ENCODE data around the gene B4GALNT2.
A peak's percentile ranks its signal among the peaks of the same experiment; 100 is the strongest.
"Not testable (repeated sequence)": the region's sequence is repeated elsewhere in the genome, so short reads cannot be mapped to it uniquely, and the experiment has no call there.

B4GALNT2 gene

DNA sequence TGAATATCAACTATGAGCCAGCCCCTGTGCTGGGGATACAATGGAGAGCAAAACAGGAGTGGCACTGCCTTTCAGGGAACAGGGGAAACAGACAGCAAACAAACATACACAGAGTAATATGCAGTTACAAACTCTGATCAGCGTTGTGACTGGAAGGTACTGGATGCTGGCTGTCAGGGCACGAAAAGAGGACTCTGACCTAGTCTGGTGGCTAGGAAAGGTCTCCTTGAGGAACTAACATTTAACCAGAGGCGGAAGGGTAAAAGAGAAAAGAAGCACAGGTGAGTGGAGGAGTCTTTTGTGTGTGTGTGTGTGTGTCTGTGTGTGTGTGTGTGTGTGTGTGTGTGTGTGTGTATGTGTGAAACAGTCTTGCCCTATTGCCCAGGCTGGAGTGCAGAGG is 12.4 kb upstream of the B4GALNT2 start:
- no peak for DNase-seq (ENCODE audit: low read depth in 2 of 2)

DNA sequence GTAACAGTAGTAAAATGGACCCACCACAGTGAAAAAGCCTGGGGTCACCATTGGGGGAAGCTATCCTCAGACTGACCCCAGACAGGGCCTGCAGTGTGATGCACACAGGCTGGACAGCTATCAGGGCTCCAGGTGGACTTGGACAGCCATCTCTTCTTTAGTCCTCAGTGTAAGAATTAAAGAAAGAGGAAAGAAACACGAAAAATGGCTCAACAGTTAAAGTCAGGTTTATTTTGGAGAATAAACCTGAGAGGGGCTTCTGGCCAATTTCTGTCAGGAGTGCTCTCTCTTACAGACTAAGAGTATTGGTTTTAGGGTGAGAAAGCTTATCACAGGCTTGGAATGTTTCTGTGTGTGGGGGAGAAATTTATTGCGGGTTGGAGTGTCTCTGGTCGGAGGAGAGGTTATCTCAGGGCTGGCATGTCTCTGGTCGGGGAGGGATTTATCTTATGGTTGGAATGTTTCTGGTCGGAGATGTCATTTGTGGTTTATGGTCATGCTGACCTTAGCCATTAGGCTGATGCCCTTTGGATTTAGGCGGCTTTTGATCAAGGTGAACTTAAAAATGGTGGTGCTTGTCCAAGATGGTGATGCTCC is 10.8 kb upstream of the B4GALNT2 start:
- DNase-seq (ENCODE audit: low read depth in 2 of 2): no peak

DNA sequence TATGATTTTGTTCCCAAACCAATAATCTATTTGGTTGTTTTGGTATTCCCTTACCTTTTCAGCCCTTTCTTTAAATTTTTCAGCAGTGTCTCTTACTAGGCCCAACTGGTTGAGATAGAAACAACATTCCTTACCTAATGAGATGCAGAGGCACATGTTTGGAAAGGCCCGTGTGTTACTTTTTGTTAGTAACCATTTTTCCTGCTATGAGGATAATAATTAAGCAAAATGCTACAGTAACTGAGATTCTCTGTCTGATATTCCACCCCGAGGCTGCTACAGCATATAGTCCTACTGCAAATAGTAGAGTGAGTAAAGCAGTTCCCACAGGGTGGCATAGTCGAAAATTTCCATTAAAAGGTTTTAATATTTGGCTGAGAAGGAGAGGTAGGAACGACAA is 10.0 kb upstream of the B4GALNT2 start:
- no peak for DNase-seq (ENCODE audit: low read depth in 2 of 2)

DNA sequence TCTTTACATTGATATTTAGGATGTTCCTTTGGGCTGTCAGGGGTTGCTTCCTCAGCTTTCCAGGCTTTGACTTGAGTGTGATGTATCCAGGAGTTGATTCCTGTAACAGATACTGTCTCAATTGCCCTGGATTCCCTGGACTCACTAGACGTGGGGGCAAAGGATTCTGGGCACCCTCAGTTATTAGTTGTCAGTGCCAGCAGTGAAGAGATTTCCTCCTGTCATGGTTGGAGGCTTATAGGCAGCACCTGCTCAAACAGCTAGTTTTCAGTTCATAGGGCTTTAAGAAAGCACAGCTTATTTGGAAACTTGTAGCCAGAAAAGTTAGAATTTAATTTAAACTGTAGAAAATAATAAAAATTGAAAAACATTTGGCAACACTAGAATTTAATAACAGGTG is 9.5 kb upstream of the B4GALNT2 start:
- DNase-seq (ENCODE audit: low read depth in 2 of 2): no peak

DNA sequence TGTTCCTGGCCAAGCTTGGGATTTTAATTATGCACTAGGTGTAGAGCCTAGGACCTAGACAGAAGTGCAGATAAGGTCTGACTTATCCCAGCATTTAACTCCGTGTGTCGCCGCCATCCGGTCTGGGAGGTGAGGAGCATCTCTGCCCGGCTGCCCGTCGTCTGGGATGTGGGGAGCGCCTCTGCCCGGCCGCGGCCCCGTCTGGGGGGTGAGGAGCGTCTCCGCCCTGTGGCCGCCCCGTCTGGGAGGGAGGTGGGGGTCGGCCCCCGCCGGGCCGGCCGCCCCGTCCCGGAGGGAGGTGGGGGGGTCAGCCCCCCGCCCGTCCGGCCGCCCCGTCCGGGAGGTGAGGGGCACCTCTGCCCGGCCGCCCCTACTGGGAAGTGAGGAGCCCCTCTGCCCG is 7.1 kb upstream of the B4GALNT2 start:
- DNase-seq (ENCODE audit: low read depth in 2 of 2): no peak

DNA sequence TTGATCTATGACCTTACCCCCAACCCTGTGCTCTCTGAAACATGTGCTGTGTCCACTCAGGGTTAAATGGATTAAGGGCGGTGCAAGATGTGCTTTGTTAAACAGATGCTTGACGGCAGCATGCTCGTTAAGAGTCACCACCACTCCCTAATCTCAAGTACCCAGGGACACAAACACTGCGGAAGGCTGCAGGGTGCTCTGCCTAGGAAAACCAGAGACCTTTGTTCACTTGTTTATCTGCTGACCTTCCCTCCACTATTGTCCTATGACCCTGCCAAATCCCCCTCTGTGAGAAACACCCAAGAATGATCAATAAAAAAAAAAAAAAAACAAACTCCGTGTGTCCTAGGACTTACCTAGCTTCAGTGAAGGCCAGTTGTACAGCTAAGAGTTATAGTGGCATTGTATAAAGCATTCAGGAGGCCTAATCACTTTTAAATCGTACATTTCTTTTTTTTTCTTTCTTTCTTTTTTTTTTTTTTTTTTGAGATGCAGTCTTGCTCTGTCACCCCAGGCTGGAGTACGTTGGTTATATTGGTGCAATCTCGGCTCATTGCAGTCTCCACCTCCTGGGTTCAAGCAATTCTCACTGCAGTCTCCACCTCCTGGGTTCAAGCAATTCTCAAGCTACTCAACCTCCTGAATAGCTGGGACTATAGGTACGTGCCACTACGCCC is 6.2 kb upstream of the B4GALNT2 start:
- DNase-seq (ENCODE audit: low read depth in 2 of 2): not testable (repeated sequence)

DNA sequence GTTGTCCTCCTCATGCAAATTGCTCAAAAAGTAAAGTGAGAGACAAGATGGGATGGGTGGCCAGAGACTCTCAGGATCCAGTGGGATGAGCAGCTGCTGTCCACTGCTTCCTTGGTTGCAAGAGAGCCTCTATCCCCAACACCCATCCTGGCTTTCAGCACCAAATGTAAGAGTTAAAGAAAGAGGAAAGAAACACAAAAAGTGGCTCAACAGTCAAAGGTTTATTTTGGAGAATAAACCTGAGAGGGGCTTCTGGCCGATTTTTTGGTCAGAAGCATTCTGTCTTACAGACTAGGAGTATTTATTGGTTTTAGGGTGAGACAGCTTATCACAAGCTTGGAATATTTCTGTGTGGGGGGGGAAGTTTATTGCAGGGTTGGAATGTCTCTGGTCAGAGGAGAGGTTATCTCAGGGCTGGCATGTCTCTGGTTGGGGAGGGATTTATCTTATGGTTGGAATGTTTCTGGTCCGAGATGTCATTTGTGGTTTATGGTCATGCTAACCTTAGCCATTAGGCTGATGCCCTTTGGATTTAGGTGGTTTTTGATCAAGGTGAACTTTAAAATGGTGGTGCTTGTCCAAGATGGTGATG is 3.1 kb upstream of the B4GALNT2 start:
- not testable (repeated sequence) for DNase-seq (ENCODE audit: low read depth in 2 of 2)

DNA sequence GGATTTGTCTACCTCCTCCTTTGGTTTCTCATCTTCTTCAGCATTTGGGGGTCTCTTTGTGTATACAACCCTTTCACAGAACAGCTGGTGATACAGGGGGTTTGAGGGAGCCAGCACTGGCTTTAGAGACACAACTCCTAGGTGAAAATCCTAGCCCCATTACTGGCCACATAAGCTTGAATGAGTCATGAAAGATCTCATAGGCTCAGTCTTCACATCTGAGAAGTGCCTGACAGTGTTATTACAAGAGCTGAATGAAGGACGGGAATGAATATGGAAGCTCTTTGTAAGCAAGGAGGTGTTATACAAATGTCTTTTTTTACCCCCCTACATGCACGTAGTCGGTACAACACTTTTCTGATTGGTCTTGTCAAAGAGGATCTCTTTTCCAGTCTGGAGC is 1.7 kb upstream of the B4GALNT2 start:
- DNase-seq (ENCODE audit: low read depth in 2 of 2): no peak

DNA sequence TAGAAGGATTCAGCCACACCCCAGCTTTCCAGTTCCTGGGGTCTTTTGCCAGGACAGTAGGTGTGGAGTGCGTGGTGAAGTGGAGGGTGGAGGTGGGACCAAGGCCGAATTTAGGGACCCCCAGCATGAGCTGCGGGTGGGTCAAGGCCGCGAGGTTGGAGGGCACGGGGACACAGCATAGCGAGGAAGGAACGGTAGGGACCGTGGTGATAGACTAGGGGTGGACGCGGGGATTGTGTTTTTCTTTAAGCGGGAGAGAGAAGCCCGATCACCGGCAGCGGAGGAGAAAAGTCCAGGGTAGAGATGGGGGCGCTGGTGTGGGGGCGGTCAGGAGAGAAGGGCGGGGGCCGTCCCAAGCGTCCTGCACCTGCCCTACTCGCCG is 261 bp upstream of the B4GALNT2 start:
- DNase-seq (ENCODE audit: low read depth in 2 of 2): no peak

DNA sequence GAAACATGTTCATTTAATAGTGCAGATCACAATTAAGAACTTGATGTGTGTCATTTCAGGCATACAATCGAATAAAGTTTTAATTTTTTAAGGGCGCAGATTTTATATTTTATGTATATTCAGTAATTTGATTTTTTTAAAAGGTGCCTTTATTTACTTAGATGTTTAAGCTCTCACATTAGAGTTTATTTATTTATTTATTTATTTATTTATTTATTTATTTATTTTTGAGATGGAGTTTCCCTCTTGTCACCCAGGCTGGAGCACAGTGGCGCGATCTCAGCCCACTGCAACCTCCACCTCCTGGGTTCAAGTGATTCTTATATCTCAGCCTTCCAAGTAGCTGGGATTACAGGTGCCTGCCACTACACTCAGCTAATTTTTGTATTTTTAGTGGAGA is 3.8 kb downstream of the B4GALNT2 start:
- no peak for DNase-seq (ENCODE audit: low read depth in 2 of 2)

DNA sequence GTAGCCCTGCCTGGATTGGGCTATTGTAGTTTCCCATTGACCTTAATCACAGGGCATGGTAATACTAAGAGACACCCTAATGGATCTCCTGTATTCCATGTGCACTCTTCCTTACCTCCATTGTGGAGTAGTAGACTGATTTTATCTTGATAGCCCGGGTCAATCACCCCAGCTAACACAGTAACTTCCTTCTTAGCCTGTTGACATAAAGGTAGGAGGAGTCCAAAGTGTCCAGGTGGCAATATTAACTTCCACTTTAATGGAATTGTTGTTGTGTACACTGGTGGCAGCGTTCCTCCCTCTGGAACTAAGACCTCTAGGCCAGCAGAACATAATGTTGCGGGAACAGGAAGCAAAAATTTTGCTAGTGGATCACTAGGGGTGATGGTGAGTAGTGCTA is 13.1 kb downstream of the B4GALNT2 start:
- DNase-seq (ENCODE audit: low read depth in 2 of 2): not testable (repeated sequence)

DNA sequence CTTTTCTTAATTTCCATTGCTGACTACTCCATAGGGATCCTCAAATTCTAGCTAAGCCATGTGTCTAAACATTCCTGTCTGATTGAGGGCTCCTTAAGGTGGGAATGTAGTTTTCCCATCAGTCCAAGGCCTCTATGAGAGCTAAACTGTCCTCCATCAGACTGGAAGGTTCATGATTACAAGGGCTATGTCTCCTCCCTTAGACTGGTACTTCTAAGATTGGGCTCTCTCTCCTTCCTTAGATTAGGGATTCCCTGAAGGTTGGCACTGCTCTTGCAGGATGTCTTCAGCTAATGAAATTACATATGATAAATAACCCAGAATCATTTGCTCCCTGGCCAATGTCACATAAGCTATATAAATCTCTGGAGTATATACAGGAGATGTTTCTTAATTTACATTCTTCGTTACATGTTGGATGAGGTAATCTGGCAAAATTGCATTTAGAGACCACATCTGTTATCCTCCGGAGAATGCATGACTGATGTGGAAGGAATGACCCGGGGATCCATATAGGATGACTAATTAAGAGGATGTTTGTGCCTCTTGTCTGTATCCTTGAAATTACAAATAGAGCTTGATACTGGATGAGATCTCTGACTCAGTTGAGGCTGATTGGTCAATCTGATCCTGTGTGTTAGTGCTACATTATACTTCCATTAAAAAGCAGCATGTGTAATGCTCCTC is 14.2 kb downstream of the B4GALNT2 start:
- no peak for DNase-seq (ENCODE audit: low read depth in 2 of 2)

DNA sequence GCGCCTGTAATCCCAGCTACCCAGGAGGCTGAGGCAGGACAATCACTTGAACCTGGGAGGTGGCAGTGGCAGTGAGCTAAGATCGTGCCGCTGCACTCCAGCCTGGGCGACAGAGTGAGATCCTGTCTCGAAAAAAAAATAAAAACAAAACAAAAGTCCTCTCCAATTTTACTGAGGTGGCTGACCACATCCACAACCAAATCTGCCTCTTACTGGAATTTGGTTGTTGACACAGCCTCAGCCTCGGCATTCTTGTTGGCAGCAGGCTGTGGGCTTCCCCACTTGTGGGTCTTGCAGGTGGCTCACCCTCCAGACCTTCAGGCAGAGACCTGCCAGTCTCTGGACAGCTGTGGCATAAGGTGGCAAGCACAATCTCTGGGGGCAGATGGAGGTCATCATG is 15.6 kb downstream of the B4GALNT2 start:
- no peak for DNase-seq (ENCODE audit: low read depth in 2 of 2)

DNA sequence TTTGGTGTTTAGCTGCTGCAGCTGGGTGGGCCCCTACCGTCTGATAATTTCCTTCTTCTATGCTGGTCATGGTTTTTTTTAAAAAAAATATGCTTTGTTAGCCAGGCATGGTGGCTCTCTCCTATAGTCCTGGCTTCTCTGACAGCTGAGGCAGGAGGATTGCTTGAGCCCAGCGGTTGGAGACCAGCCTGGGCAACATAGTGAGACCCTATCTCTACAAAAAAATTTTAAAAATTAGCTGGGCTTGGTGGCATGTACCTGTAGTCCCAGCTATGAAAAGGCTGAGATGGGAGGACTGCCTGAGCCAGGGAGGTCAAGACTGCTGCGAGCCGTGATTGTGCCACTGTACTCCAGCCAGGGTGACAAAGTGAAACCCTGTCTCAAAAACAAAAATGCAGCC is 19.4 kb downstream of the B4GALNT2 start:
- no peak for DNase-seq (ENCODE audit: low read depth in 2 of 2)

DNA sequence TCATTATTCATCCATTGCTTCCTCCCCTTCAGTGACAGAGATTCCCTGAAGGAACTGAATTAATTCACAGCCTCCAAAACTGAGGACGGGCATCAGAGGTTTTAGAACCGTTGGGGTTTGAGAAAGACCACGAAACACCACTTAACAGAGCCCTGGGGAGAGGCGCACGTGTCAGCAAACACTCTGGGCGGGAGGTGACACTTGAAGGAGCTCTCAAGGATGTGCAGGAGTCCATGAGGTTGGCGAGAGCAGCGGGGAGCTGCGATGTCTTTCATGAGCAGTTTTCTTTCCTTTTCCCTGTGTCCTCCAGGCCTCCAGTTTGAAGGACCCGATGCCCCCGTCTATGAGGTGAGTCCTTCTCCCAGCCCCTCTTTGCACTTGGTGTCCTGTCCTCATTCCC is 23.7 kb downstream of the B4GALNT2 start:
- DNase-seq (ENCODE audit: low read depth in 2 of 2): no peak

DNA sequence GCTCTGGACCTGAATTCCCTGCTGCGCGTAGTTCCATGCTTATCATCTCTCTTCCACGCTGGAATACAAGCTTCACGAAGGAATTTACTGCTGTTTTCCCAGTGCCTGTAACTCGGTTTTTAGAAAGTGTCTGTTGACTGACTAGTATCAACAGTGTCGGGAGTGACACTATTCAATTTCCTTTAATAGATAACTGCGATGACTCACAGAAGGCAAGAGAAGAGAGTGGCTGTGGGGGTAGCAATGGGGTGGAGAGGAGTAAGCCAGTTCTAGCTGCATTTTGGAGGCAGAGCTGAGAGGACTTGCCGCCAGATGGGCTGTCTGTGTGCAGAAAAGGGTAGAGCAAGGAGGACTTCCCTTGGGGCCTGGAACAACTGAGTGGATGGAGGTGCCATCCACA is 25.2 kb downstream of the B4GALNT2 start:
- no peak for DNase-seq (ENCODE audit: low read depth in 2 of 2)

DNA sequence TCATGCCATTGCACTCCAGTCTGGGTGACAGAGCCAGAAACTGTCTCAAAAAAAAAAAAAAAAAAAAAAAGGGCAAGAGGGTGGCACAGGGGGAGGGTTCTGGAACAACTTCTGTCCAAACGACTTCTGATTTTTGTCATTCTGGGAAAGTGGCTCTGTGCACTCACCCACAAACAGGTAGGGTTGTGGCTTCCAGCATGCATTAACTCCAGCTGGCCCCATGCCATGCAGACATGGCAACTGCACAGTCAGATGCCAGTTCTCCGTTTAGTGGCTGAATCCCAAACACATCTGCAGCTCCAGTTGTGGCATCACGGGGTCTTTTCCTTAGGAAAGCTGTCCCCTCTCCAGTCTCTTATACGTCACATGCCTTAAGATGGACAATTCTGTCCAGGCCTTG is 30.3 kb downstream of the B4GALNT2 start:
- DNase-seq (ENCODE audit: low read depth in 2 of 2): no peak

DNA sequence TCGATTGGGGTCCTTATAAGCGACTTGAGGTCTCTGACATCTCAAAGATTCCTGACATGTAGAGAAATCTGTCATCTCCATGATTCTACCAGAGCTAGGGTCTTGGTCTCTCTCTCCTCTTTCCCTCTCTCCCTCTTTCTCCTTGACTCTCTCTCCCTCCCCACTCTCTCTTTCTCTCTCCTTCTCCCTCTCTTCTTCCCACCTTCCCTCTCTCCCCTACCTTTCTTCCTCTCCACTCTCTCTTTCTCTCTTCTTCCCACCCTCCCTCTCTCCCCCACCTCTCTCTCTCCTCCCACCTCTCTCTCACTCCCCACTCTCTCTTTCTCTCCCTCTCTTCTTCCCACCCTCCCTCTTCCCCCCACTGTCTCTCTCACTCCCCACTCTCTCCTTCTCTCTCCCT is 32.6 kb downstream of the B4GALNT2 start:
- no peak for DNase-seq (ENCODE audit: low read depth in 2 of 2)

DNA sequence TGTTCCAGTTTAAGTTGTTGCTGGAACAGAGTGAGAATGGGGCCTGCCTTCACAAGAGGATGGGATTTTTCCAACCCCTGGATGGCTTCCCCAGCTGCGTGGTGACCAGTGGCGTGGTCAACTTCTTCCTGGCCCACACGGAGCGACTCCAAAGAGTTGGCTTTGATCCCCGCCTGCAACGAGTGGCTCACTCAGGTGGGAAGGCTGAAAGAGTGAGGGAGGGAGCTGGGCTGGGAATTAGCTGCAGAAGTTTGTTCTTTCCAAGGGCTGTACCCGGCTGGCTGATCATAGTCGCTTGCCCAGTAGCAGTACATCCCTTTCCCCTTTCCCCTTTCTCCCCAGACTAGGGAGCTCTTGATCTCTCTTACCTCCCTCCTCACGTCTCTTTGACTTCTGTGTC is 36.1 kb downstream of the B4GALNT2 start:
- DNase-seq (ENCODE audit: low read depth in 2 of 2): no peak

DNA sequence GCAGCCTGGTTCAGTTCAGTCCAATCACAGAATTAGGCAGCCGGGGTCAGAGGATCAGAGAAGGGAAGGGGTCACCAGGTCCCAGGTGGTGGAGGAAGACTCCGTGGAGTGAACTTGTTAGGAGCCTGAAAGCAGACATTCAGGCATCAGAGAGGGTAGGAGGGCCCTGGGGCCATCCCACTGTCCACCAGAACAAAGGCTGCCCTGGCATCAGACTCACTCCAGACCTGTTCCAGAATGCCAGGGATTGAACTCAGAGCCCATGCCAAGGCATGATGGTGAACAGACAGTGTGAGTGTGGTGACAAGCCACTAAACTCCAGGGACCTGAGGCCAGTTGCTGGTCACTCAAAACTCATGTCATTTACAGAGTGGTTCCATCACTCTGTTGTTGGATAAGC is 37.6 kb downstream of the B4GALNT2 start:
- DNase-seq (ENCODE audit: low read depth in 2 of 2): no peak

DNA sequence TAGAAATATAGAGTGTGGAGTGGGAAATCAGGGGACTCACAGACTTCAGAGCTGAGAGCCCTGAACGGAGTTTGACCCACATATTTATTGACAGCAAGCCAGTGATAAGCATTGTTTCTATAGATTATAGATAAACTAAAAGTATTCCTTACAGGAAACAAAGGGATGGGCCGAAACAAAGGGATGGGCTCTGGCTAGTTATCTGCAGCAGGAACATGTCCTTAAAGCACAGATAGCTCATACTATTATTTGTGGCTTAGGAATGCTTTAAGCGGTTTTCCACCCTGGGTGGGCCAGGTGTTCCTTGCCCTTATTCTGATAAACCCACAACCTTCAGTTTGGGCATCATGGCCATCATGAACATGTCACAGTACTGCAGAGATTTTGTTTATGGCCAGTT is 38.1 kb downstream of the B4GALNT2 start:
- DNase-seq (ENCODE audit: low read depth in 2 of 2): not testable (repeated sequence)

DNA sequence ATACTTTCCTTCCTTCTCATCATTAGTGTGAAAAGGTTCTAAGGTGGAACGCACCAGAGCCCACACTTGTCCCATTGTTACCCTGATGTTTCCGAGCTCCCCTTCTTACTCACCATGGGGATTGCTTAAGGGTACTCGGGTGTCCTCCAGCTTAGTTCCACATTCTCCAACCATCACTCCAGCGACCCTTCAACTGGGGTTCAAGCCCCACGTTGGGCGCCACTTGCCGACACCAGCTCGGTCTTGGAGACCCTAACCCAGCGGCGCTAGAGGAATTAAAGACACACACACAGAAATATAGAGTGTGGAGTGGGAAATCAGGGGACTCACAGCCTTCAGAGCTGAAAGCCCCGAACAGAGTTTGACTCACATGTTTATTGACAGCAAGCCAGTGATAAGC is 43.4 kb downstream of the B4GALNT2 start:
- not testable (repeated sequence) for DNase-seq (ENCODE audit: low read depth in 2 of 2)

DNA sequence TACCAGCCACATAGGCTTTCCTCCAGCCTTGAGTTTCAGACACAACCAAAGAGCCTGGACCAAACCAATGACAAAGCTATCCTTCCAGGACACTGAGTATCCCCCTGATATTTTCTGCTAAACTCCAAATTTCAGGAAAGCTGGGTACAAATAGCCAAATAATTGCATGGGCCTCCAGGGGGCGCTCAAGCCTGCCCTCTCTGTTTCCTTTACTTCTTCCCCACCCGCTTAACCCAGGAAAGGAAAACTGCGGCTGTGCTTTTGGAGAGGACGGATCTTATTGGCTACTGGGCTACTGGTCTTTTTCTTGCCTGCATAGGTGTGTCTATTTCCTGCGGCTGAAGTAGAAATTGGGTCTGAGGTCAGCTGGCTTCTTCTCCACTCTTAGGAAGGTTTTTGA is 47.7 kb downstream of the B4GALNT2 start:
- DNase-seq (ENCODE audit: low read depth in 2 of 2): peak; percentile 35 to 46

Data from stimulated activated CD8-positive, alpha-beta memory T cell treated with anti-CD3 and anti-CD28 coated beads, Interleukin-7, amount 100 ng/mL, for 4 hours (primary cell).